Measurements from ENCODE around the gene ANKS1B. TPM values are rescaled to one million over a fixed set of nuclear protein-coding genes. Genes with fewer than 3 reads are reported as not detected.
A peak's percentile ranks its signal among the peaks of the same experiment; 100 is the strongest.

Gene ANKS1B
- total RNA-seq, 6 experiments from 2014 or later, result 0.31 to 0.66 (median 0.37) TPM

DNA sequence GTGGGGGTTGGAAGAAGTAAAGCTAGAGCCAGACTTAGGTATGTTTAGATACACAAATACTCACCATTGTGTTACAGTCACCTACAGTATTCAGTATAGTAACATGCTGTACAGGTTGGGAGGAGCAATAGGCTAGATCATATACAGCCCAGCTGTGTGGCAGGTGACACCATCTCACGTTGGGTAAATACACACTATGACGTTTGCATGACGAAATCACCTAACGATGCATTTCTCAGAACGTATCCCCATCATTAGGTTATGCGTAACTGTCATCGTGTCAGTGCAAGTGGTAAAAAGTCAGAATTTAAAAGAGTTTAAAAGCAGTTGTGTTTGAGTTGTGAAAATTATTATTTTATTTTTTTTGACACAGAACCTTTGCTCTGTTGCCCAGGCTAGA, 1172.5 kb downstream of the ANKS1B start:
- DNase-seq, result no peak
- no peaks in the 10 kb centered on the region for H3K36me3 Mint-ChIP-seq (ENCODE audit: low read depth)
- no peak overlapping the region for H3K4me3 Mint-ChIP-seq
- H3K4me1 Mint-ChIP-seq (ENCODE audit: low read depth), result peaks cover 13% of the 10 kb centered on the region; the same call in 1 of the 2 replicates
- H3K27ac Mint-ChIP-seq, result no peak overlapping the region
- no peaks in the 10 kb centered on the region; the same call in none of the 2 replicates for H3K27me3 Mint-ChIP-seq (ENCODE audit: insufficient read depth)
- no peaks in the 10 kb centered on the region for H3K9me3 Mint-ChIP-seq
- TF ChIP-seq, protein P1, sequence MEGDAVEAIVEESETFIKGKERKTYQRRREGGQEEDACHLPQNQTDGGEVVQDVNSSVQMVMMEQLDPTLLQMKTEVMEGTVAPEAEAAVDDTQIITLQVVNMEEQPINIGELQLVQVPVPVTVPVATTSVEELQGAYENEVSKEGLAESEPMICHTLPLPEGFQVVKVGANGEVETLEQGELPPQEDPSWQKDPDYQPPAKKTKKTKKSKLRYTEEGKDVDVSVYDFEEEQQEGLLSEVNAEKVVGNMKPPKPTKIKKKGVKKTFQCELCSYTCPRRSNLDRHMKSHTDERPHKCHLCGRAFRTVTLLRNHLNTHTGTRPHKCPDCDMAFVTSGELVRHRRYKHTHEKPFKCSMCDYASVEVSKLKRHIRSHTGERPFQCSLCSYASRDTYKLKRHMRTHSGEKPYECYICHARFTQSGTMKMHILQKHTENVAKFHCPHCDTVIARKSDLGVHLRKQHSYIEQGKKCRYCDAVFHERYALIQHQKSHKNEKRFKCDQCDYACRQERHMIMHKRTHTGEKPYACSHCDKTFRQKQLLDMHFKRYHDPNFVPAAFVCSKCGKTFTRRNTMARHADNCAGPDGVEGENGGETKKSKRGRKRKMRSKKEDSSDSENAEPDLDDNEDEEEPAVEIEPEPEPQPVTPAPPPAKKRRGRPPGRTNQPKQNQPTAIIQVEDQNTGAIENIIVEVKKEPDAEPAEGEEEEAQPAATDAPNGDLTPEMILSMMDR (IDR thresholded peaks at IDR 0.05), result no peak

DNA sequence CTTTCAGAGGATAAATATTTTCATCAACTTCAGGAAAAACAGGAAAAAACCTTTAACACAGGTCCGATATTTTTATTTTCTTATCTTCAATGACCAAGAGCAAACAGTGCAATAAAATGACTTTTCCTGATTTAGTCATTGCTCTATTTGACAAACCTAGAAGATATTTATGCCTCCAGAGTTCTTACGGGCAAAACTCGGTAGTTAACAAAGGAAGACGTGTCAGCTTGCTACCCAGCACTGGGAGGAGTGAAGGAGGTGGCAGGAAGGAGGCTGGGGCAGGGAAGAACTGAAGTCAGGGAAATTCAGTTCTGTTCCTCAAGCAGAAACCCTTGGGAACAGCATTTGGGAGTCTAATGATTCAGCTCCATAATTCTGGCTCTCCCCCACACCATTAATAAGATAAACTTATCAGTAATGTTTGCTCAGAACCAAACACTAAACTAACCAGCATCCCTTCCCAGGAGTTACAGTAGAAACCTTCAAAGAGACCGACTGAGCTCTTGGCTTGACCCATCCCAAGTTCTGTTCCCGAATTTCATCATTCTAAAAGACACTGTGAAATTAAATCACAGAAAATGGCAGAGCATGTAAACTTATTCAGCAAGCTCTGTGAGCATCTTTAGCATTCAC, 1176.4 kb downstream of the ANKS1B start:
- H3K27ac Mint-ChIP-seq, result no peak overlapping the region
- no peaks in the 10 kb centered on the region for H3K9me3 Mint-ChIP-seq
- DNase-seq, result no peak
- H3K27me3 Mint-ChIP-seq (ENCODE audit: insufficient read depth), result peaks cover 5% of the 10 kb centered on the region
- no peaks in the 10 kb centered on the region for H3K36me3 Mint-ChIP-seq (ENCODE audit: low read depth)
- TF ChIP-seq, protein P1 (IDR thresholded peaks at IDR 0.05), result no peak
- no peak overlapping the region for H3K4me3 Mint-ChIP-seq
- peaks cover 5% of the 10 kb centered on the region; the same call in 1 of the 2 replicates for H3K4me1 Mint-ChIP-seq (ENCODE audit: low read depth)

DNA sequence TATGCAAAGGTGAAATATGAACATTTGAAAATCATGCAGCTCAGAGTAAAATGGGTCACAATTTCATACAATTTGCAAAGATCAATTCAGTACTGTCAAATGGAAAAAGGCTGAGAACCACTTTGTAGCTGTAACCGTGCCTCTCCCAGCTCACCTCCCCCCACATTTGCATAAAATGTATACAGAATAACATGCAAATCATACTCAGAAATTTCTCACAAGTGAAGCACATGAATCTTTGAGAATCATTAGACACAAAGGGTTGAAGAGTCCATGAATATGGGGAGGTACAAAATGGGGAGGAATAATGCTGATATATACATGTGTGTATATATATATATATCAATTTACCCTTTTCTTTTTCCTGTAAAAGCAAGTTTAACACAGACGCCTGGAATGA, 1177.5 kb downstream of the ANKS1B start:
- H3K4me3 Mint-ChIP-seq, result no peak overlapping the region
- peaks cover 5% of the 10 kb centered on the region; the same call in 1 of the 2 replicates for H3K4me1 Mint-ChIP-seq (ENCODE audit: low read depth)
- no peak for DNase-seq
- peaks cover 5% of the 10 kb centered on the region for H3K27me3 Mint-ChIP-seq (ENCODE audit: insufficient read depth)
- H3K36me3 Mint-ChIP-seq (ENCODE audit: low read depth), result no peaks in the 10 kb centered on the region
- no peaks in the 10 kb centered on the region for H3K9me3 Mint-ChIP-seq
- TF ChIP-seq, protein P1 (IDR thresholded peaks at IDR 0.05), result no peak
- no peak overlapping the region for H3K27ac Mint-ChIP-seq

DNA sequence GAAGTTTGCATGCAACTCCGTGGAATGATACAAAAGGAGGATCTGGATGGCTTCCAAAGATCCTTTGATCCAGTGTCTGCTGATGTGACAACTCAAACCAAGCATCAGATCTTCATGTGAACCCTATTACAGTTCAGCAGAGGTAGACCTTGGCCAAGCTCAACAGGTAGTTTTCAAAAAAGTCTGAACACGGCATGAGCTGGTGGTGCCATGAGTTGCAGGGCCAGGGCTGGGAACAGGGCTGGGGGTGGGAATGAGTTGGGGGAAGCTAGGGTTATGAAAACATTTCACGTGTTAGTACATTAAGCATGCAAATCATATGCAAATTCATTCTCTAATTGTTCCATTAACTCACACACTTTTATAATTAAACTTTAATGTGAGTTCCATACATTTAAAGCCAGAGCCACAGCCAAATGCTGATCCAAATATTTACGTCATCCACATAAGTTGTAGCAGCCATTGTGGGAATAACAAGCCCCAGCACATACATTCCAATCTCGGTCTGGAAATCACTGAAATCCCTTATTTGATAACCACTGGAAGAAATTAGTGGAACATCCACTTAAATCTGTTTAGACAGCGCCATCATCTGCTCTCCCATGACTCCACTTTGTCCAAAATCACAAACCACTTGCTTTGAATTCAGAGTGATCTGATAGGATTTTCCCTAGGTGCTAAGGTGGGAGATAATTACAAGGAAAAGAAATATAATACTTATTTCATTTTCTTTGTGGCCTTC, 1181.1 kb downstream of the ANKS1B start:
- TF ChIP-seq, protein P1 (IDR thresholded peaks at IDR 0.05), result peak; percentile 23; the same call in 1 of the 2 replicates
- Mint-ChIP-seq H3K4me1 (ENCODE audit: low read depth) (no peaks in the 10 kb centered on the region; the same call in 1 of the 2 replicates), H3K4me3 (no peak overlapping the region), H3K36me3 (ENCODE audit: low read depth) (no peaks in the 10 kb centered on the region), H3K27me3 (ENCODE audit: insufficient read depth) (peaks cover 10% of the 10 kb centered on the region), H3K27ac (no peak overlapping the region), H3K9me3 (no peaks in the 10 kb centered on the region)
- no peak for DNase-seq

GRCh38 chr12:98799822-98800221, 1184.9 kb downstream of the ANKS1B start:
- Mint-ChIP-seq H3K27ac (no peak overlapping the region), H3K4me3 (no peak overlapping the region), H3K36me3 (ENCODE audit: low read depth) (no peaks in the 10 kb centered on the region), H3K9me3 (no peaks in the 10 kb centered on the region), H3K27me3 (ENCODE audit: insufficient read depth) (peaks cover 11% of the 10 kb centered on the region), H3K4me1 (ENCODE audit: low read depth) (no peaks in the 10 kb centered on the region)
- TF ChIP-seq, protein P1 (IDR thresholded peaks at IDR 0.05), result no peak
- no peak for DNase-seq
